GM12891 (cell line): ENCODE measurements around the gene CBX7.

Experiments
- POLR2AphosphoS5 ChIP-seq: IDR thresholded peaks from 2 replicates; pipeline ENCODE4 v1.6.1; 2011; ENCODE audit warnings: low read depth, low read length, control low read depth
- TAF1 ChIP-seq: IDR thresholded peaks from 2 replicates; pipeline ENCODE4 v1.6.1; 2011; ENCODE audit warnings: low read depth, low read length, control low read depth

DNA sequence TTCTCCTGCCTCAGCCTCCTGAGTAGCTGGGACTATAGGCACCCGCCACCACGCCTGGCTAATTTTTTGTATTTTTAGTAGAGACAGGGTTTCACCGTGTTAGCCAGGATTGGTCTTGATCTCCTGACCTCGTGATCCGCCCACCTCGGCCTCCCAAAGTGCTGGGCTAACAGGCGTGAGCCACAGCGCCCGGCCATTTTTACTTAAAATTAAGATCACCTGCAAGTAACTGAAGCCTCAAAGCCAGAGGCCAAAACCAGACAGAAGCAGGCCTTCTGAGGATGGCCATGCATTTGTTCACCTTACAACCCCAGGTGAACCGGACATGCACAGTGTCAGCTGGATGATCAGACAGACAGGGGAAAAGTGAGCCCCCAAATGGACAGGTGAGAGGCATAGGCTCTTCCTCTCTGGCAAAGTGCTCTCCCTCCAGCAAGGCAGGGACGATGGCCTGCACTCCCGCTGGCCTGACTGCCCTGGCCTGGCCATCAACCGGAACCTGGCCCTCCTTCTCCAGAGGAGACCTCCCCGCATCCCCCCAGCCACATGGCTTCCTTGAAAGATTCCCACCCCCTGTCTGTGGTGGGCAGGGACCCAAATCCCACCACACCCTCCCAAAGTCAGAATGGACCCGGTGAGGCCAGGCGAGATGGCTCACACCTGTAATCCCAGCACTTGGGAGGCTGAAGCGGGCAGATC lies 29.6 kb downstream of the CBX7 start:
- no peak for TF ChIP-seq POLR2AphosphoS5
- TF ChIP-seq TAF1, result no peak
